Measurements from ENCODE around the gene EBF4.

DNA sequence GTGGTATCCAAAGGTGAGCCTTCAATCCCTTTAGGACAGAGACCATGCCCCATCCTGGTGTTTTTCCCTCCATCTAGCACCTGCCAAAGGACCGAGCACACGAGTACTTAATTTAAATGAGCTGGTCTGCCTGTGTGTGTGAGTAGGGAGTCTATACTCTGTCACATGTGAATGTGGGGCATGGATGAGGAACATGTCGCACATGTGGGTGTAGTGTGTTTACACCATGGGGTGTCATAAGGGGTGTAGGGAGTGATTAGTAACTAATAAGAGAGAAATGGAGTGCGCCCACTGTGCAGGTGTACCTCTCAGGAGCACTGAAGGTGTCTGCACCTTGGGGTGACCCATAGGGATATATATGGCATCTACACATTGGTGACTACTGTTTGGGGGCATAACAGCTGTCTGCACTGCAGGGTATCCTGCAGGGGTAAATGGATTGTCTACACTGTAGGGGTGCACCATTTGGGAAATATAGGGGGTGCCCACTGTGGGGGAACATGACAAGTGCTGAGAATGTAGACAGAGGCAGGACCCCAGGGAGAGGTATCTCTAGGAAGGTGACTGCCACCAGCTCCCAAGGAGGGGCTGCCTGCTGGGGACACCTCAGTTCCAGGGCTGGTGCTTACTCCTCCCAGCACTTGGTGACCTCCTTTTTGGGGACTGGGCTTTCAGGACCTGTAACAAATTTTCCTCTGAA, 53.5 kb downstream of the EBF4 start:
- TF ChIP-seq POLR2A (IDR thresholded peaks at IDR 0.05; ENCODE audit: low read length), result no peak
- no peak for TF ChIP-seq GATA1 (IDR thresholded peaks at IDR 0.05; ENCODE audit: low read depth, low read length)
